HEK293 (cell line): ENCODE results near the gene ZNF143.

Experiments used
- ZNF19 ChIP-seq: fragments of 450-650 bp; formaldehyde crosslinking; IDR thresholded peaks from 2 replicates; pipeline ENCODE4; 2016; ENCODE audit warnings: missing biosample characterization, missing genetic modification characterization, low read depth
- ZNF274 ChIP-seq, 2 experiments: fragments of 200-500 bp in 1 of 2; fragments of 450-650 bp in 1 of 2; sonication (Bioruptor generic) in 1 of 2; formaldehyde crosslinking in 1 of 2; IDR thresholded peaks; 2 replicates each; pipeline versions ENCODE4 v1.5.1 to v1.6.1; 2014 to 2016; ENCODE audit warnings: borderline replicate concordance in 1 of 2, inconsistent platforms in 1 of 2, low read length in 1 of 2, missing biosample characterization in 1 of 2, missing genetic modification characterization in 1 of 2
- ZNF792 ChIP-seq: fragments of 450-650 bp; formaldehyde crosslinking; IDR thresholded peaks from 2 replicates; pipeline ENCODE4 v1.5.1; 2016; ENCODE audit warnings: missing biosample characterization, missing genetic modification characterization
- TF ChIP-seq, protein P1 (sequence below): fragments of 450-650 bp; formaldehyde crosslinking; IDR thresholded peaks from 2 replicates; pipeline ENCODE4 v1.5.1; 2016; ENCODE audit warnings: missing biosample characterization, missing genetic modification characterization
- TF ChIP-seq, protein P2 (sequence below): fragments of 450-650 bp; formaldehyde crosslinking; IDR thresholded peaks from 2 replicates; pipeline ENCODE4 v1.5.1; 2016; ENCODE audit warnings: missing biosample characterization, missing genetic modification characterization
- TF ChIP-seq, protein P3 (sequence below): fragments of 450-650 bp; formaldehyde crosslinking; IDR thresholded peaks from 2 replicates; pipeline ENCODE4 v1.5.1; 2016; ENCODE audit warnings: missing biosample characterization, missing genetic modification characterization
- TF ChIP-seq, protein P4 (sequence below): fragments of 450-650 bp; formaldehyde crosslinking; IDR thresholded peaks from 2 replicates; pipeline ENCODE4 v1.5.1; 2016; ENCODE audit warnings: missing biosample characterization, missing genetic modification characterization

DNA sequence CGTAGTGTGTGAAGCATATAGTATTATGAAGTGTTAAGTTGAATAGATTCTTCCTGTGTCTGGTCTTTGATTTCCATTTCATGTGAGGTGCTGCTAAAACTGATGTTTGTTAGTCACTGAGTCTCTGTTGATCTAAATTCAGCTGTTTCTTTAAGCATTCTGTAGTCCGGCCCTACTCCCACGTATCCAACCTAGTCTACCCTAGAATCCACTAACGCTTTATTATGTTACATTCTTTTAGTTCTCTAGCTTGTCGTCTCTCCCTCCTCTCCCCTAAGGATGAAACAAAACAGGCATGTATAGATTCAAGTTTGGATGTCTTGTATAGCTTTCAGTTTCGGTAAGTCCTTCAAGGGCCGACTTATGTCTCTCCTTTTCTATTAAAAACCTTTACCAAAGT, 116.7 kb downstream of the ZNF143 start:
- TF ChIP-seq, protein P1, sequence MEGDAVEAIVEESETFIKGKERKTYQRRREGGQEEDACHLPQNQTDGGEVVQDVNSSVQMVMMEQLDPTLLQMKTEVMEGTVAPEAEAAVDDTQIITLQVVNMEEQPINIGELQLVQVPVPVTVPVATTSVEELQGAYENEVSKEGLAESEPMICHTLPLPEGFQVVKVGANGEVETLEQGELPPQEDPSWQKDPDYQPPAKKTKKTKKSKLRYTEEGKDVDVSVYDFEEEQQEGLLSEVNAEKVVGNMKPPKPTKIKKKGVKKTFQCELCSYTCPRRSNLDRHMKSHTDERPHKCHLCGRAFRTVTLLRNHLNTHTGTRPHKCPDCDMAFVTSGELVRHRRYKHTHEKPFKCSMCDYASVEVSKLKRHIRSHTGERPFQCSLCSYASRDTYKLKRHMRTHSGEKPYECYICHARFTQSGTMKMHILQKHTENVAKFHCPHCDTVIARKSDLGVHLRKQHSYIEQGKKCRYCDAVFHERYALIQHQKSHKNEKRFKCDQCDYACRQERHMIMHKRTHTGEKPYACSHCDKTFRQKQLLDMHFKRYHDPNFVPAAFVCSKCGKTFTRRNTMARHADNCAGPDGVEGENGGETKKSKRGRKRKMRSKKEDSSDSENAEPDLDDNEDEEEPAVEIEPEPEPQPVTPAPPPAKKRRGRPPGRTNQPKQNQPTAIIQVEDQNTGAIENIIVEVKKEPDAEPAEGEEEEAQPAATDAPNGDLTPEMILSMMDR (tag by site-specific recombination), result no peak
- no peak for TF ChIP-seq ZNF274 (IDR thresholded peaks at IDR 0.05; ENCODE audit: low read length)
- TF ChIP-seq ZNF274 (tag by site-specific recombination; IDR thresholded peaks at IDR 0.05; ENCODE audit: borderline replicate concordance), result no peak
- no peak for TF ChIP-seq ZNF19 (tag by site-specific recombination)
- TF ChIP-seq, protein P2, sequence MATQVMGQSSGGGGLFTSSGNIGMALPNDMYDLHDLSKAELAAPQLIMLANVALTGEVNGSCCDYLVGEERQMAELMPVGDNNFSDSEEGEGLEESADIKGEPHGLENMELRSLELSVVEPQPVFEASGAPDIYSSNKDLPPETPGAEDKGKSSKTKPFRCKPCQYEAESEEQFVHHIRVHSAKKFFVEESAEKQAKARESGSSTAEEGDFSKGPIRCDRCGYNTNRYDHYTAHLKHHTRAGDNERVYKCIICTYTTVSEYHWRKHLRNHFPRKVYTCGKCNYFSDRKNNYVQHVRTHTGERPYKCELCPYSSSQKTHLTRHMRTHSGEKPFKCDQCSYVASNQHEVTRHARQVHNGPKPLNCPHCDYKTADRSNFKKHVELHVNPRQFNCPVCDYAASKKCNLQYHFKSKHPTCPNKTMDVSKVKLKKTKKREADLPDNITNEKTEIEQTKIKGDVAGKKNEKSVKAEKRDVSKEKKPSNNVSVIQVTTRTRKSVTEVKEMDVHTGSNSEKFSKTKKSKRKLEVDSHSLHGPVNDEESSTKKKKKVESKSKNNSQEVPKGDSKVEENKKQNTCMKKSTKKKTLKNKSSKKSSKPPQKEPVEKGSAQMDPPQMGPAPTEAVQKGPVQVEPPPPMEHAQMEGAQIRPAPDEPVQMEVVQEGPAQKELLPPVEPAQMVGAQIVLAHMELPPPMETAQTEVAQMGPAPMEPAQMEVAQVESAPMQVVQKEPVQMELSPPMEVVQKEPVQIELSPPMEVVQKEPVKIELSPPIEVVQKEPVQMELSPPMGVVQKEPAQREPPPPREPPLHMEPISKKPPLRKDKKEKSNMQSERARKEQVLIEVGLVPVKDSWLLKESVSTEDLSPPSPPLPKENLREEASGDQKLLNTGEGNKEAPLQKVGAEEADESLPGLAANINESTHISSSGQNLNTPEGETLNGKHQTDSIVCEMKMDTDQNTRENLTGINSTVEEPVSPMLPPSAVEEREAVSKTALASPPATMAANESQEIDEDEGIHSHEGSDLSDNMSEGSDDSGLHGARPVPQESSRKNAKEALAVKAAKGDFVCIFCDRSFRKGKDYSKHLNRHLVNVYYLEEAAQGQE (tag by site-specific recombination), result no peak
- TF ChIP-seq, protein P3, sequence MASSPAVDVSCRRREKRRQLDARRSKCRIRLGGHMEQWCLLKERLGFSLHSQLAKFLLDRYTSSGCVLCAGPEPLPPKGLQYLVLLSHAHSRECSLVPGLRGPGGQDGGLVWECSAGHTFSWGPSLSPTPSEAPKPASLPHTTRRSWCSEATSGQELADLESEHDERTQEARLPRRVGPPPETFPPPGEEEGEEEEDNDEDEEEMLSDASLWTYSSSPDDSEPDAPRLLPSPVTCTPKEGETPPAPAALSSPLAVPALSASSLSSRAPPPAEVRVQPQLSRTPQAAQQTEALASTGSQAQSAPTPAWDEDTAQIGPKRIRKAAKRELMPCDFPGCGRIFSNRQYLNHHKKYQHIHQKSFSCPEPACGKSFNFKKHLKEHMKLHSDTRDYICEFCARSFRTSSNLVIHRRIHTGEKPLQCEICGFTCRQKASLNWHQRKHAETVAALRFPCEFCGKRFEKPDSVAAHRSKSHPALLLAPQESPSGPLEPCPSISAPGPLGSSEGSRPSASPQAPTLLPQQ, result no peak
- TF ChIP-seq, protein P4, sequence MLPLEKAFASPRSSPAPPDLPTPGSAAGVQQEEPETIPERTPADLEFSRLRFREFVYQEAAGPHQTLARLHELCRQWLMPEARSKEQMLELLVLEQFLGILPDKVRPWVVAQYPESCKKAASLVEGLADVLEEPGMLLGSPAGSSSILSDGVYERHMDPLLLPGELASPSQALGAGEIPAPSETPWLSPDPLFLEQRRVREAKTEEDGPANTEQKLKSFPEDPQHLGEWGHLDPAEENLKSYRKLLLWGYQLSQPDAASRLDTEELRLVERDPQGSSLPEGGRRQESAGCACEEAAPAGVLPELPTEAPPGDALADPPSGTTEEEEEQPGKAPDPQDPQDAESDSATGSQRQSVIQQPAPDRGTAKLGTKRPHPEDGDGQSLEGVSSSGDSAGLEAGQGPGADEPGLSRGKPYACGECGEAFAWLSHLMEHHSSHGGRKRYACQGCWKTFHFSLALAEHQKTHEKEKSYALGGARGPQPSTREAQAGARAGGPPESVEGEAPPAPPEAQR (tag by site-specific recombination), result no peak
- no peak for TF ChIP-seq ZNF792 (tag by site-specific recombination)
